SU-DHL-6 (cell line): ENCODE results near the gene IQCN.

Source experiments
- H2AFZ ChIP-seq: fragments of 200-600 bp; sonication (generic); 2 replicates; pipeline ENCODE4 v1.6.1; 2014; ENCODE audit warnings: low read depth, mild to moderate bottlenecking, moderate library complexity, mixed read lengths, antibody characterized with exemption, low read length; ENCODE audit not compliant: severe bottlenecking
- H3F3A ChIP-seq: fragments of 200-600 bp; shearing (Covaris generic); 2 replicates; pipeline ENCODE4 v1.6.0; 2016; ENCODE audit warnings: antibody characterized with exemption, mild to moderate bottlenecking; ENCODE audit not compliant: insufficient read depth
- H3K27ac ChIP-seq: fragments of 200-600 bp; sonication (generic); 2 replicates; pipeline ENCODE4 v1.5.1; 2016; ENCODE audit warnings: low read depth, mild to moderate bottlenecking, low read length, moderate library complexity, mixed read lengths
- H3K27me3 ChIP-seq: fragments of 200-600 bp; sonication (generic), shearing (Covaris generic); 2 replicates; pipeline ENCODE4 v1.6.0; 2014; ENCODE audit warnings: mild to moderate bottlenecking, low read length
- H3K36me3 ChIP-seq: fragments of 200-600 bp; sonication (generic); 2 replicates; pipeline ENCODE4 v1.6.1; 2014; ENCODE audit warnings: mild to moderate bottlenecking, low read length, mixed read lengths
- H3K4me2 ChIP-seq: fragments of 300-600, 200-600 bp; shearing (Covaris generic), sonication (generic); 2 replicates; pipeline ENCODE4 v1.6.0; 2014; ENCODE audit warnings: low read length, low read depth, mild to moderate bottlenecking; ENCODE audit not compliant: poor library complexity, severe bottlenecking
- H3K4me3 ChIP-seq: fragments of 200-600 bp; sonication (generic); 2 replicates; pipeline ENCODE4 v1.5.1; 2014; ENCODE audit warnings: antibody characterized with exemption, low read length, mild to moderate bottlenecking, mixed read lengths; ENCODE audit not compliant: insufficient read depth, poor library complexity, severe bottlenecking
- H3K79me2 ChIP-seq: fragments of 200-600 bp; sonication (generic); 2 replicates; pipeline ENCODE4 v1.6.1; 2014; ENCODE audit warnings: mild to moderate bottlenecking, low read length, moderate library complexity; ENCODE audit not compliant: insufficient read depth
- H3K9ac ChIP-seq: fragments of 200-600 bp; sonication (generic); 2 replicates; pipeline ENCODE4 v1.7.0; 2014; ENCODE audit warnings: mild to moderate bottlenecking, low read length
- H3K9me2 ChIP-seq: fragments of 200-600 bp; sonication (generic); replicated peaks from 2 replicates; pipeline ENCODE4 v1.6.1; 2014; ENCODE audit warnings: low read length; ENCODE audit not compliant: insufficient read depth
- H3K9me3 ChIP-seq: fragments of 200-600 bp; sonication (generic); 2 replicates; pipeline ENCODE4 v1.6.1; 2014; ENCODE audit warnings: low read length, mixed read lengths; ENCODE audit not compliant: insufficient read depth
- H4K20me1 ChIP-seq: fragments of 200-600 bp; sonication (generic); 2 replicates; pipeline ENCODE4 v1.6.1; 2014; ENCODE audit warnings: low read depth, mild to moderate bottlenecking, antibody characterized with exemption, low read length, moderate library complexity, mixed read lengths
- CTCF ChIP-seq: fragments of 200-600 bp; sonication (generic); IDR thresholded peaks from one replicate; pipeline ENCODE4 v1.5.1; 2017; ENCODE audit warnings: antibody characterized with exemption, mild to moderate bottlenecking, low read length, moderate library complexity; ENCODE audit not compliant: insufficient read depth, poor library complexity, severe bottlenecking
- EZH2phosphoT487 ChIP-seq: fragments of 200-600 bp; sonication (generic), shearing (Covaris generic); conservative IDR thresholded peaks from 2 replicates; pipeline ENCODE4 v1.6.1; 2018; ENCODE audit warnings: mild to moderate bottlenecking, antibody characterized with exemption, low read length, moderate library complexity, mixed read lengths

Gene IQCN

DNA sequence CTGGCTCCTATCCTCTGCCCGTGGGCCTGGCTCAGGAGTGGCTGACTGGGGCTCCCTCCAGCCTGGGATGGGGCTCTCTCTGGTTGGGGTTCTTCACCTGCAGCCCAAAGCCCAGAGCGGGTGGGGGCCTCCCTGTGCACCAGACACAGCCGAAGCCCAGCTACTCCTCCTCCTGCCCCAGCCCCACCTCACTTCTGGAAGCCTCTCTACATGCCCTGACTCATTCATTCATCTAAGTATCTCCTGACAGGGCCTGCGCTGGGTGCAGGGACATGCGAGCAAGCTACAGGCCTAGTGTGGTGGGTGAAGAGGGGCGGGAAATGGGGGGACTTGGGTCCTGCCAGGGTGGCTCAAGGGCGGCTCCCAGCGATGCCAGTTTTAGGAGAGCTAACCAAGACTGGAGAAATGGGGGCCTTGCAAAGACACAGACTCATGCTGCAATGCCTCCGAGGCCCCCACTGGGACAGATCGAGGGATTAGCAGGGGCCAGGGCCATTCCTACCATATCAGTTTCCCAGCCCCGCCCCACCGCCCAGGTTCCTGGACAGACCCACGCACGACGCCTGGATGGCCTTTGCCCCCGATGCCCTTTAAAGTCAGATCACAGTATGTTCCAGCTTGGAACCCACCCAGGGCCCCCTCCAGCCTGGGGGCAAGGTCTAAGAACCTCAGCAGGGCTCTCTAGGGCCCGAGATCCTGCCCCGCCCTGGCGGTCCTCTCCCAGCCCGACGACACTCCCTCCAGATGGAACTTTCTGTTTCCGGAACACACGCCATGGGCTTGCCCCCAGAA lies 36.1 kb upstream of the IQCN start:
- no peak overlapping the region for H3K27ac ChIP-seq
- H3F3A ChIP-seq, result peaks cover 6% of the 10 kb centered on the region; the same call in 1 of the 2 replicates
- H3K79me2 ChIP-seq, result no peaks in the 10 kb centered on the region
- no peaks in the 10 kb centered on the region for H3K27me3 ChIP-seq
- H3K36me3 ChIP-seq, result no peaks in the 10 kb centered on the region
- no peaks in the 10 kb centered on the region for H4K20me1 ChIP-seq
- H3K9ac ChIP-seq, result no peak overlapping the region
- TF ChIP-seq CTCF (no peak), EZH2phosphoT487 (no peak)
- H3K4me3 ChIP-seq, result no peak overlapping the region
- H2AFZ ChIP-seq, result no peak overlapping the region
- H3K9me3 ChIP-seq, result no peaks in the 10 kb centered on the region
- no peak overlapping the region for H3K4me2 ChIP-seq
- H3K9me2 ChIP-seq, result no peaks in the 10 kb centered on the region

- Histone ChIP-seq H3K79me2 (no peaks in the 10 kb centered on the region), H3K4me2 (no peak overlapping the region), H3K9ac (no peak overlapping the region), H3K27me3 (no peaks in the 10 kb centered on the region), H3K27ac (no peak overlapping the region), H3K9me3 (no peaks in the 10 kb centered on the region), H3F3A (peaks cover 13% of the 10 kb centered on the region; the same call in 1 of the 2 replicates), H2AFZ (no peak overlapping the region), H3K9me2 (no peaks in the 10 kb centered on the region), H3K4me3 (no peak overlapping the region), H4K20me1 (no peaks in the 10 kb centered on the region), H3K36me3 (no peaks in the 10 kb centered on the region)
- no peak for TF ChIP-seq CTCF
- TF ChIP-seq EZH2phosphoT487, result no peak
Observed at GRCh38 chr19:18309525-18310064, 35.3 kb upstream of the IQCN start.

DNA sequence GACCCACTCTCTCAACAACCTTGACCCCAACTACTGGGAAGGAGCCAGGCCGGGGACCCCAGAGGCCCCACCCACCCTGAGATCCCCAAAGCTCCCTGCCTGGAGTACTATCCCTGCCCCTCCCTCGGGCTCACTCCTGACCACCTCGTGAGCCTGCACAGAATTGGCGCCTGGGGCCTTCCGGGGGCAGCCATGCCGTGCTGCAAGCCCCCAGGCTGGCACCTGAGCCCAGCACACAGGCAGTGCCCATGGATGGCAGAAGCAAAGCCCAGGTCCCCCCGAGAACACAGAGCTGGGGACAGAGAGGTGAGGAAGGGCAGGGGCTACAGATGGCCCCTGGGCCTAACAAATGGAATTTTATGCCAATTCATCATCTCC lies 34.7 kb upstream of the IQCN start:
- H3K4me3 ChIP-seq, result no peak overlapping the region
- H3K9me2 ChIP-seq, result no peaks in the 10 kb centered on the region
- H3K27me3 ChIP-seq, result no peaks in the 10 kb centered on the region
- no peak overlapping the region for H3K27ac ChIP-seq
- TF ChIP-seq EZH2phosphoT487 (no peak), CTCF (no peak)
- H3K36me3 ChIP-seq, result no peaks in the 10 kb centered on the region
- H2AFZ ChIP-seq, result no peak overlapping the region
- H4K20me1 ChIP-seq, result no peaks in the 10 kb centered on the region
- H3K4me2 ChIP-seq, result no peak overlapping the region
- peaks cover 13% of the 10 kb centered on the region; the same call in 1 of the 2 replicates for H3F3A ChIP-seq
- no peaks in the 10 kb centered on the region for H3K9me3 ChIP-seq
- no peak overlapping the region for H3K9ac ChIP-seq
- no peaks in the 10 kb centered on the region for H3K79me2 ChIP-seq
